ENCODE measurements around the gene PRPF39.

The PRPF39 gene

GRCh38 chr14:45083617-45083975 lies 320 bp upstream of the PRPF39 start:
- DNase-seq = no peak

GRCh38 chr14:45084946-45085346 lies 1.0 kb downstream of the PRPF39 start:
- DNase-seq = no peak

GRCh38 chr14:45089813-45090212 lies 5.9 kb downstream of the PRPF39 start:
- DNase-seq = no peak

GRCh38 chr14:45091710-45092109 lies 7.8 kb downstream of the PRPF39 start:
- DNase-seq = no peak

GRCh38 chr14:45094275-45094674 lies 10.4 kb downstream of the PRPF39 start:
- DNase-seq = no peak

GRCh38 chr14:45095143-45095542 lies 11.2 kb downstream of the PRPF39 start:
- DNase-seq = no peak

GRCh38 chr14:45096218-45096617 lies 12.3 kb downstream of the PRPF39 start:
- no peak for DNase-seq

GRCh38 chr14:45103806-45104205 lies 19.9 kb downstream of the PRPF39 start:
- no peak for DNase-seq

- DNase-seq = no peak
Measured at GRCh38 chr14:45104561-45104960, 20.6 kb downstream of the PRPF39 start.

GRCh38 chr14:45112896-45113781 lies 29.2 kb downstream of the PRPF39 start:
- no peak for DNase-seq

- DNase-seq = no peak
Measured at GRCh38 chr14:45114327-45114726, 30.4 kb downstream of the PRPF39 start.

- no peak for DNase-seq
Measured at GRCh38 chr14:45118594-45118993, 34.7 kb downstream of the PRPF39 start.

- no peak for DNase-seq
Measured at GRCh38 chr14:45120096-45120495, 36.2 kb downstream of the PRPF39 start.

- DNase-seq = no peak
Measured at GRCh38 chr14:45123271-45123670, 39.4 kb downstream of the PRPF39 start.

GRCh38 chr14:45125754-45126153 lies 41.8 kb downstream of the PRPF39 start:
- no peak for DNase-seq

- DNase-seq = no peak
Measured at GRCh38 chr14:45128963-45129629, 45.2 kb downstream of the PRPF39 start.

- DNase-seq = no peak
Measured at GRCh38 chr14:45133683-45134050, 49.8 kb downstream of the PRPF39 start.

GRCh38 chr14:45134051-45134958 lies 50.4 kb downstream of the PRPF39 start, which contains the start of gene FKBP3:
TSS of gene FKBP3 (minus strand) at chr14:45134481. CDS start at chr14:45134456, 25 bp downstream.
- DNase-seq = peak; percentile 98

GRCh38 chr14:45135156-45135555 lies 51.2 kb downstream of the PRPF39 start:
- no peak for DNase-seq

- DNase-seq = peak; percentile 87
Measured at GRCh38 chr14:45135659-45136395, 51.9 kb downstream of the PRPF39 start, which contains the start of gene FANCM. TSS of gene FANCM (plus strand) at chr14:45135930. CDS start at chr14:45136032, 102 bp downstream.

- DNase-seq = no peak
Measured at GRCh38 chr14:45136399-45136798, 52.5 kb downstream of the PRPF39 start.

GRCh38 chr14:45140661-45141187 lies 56.8 kb downstream of the PRPF39 start:
- no peak for DNase-seq
